Neuronal stem cell (in vitro differentiated cells): ENCODE data around the gene ADM5.
A peak's percentile ranks its signal among the peaks of the same experiment; 100 is the strongest.

Experiments used
- DNase-seq: peaks from one replicate; pipeline ENCODE4 v3.0.0-alpha.2; 2013; ENCODE audit warnings: low spot score
- H2AFZ ChIP-seq: one replicate; pipeline ENCODE4 v1.6.1; 2013; ENCODE audit warnings: mild to moderate bottlenecking, low read length, inconsistent platforms
- H2AK5ac ChIP-seq: 2 replicates; pipeline ENCODE4 v1.6.1; 2013; ENCODE audit warnings: low read depth, mild to moderate bottlenecking, inconsistent platforms, low read length, moderate library complexity, mixed read lengths
- H2BK120ac ChIP-seq: 2 replicates; pipeline ENCODE4 v1.6.1; 2013; ENCODE audit warnings: low read depth, mild to moderate bottlenecking, inconsistent platforms, low read length, moderate library complexity, mixed read lengths
- H2BK12ac ChIP-seq: one replicate; pipeline ENCODE4 v1.6.1; 2013; ENCODE audit warnings: low read length, inconsistent platforms
- H2BK15ac ChIP-seq: 2 replicates; pipeline ENCODE4 v1.6.1; 2013; ENCODE audit warnings: mild to moderate bottlenecking, low read length, inconsistent platforms, mixed read lengths
- H2BK5ac ChIP-seq: one replicate; pipeline ENCODE4 v1.6.1; 2013; ENCODE audit warnings: inconsistent platforms, mild to moderate bottlenecking, low read length, moderate library complexity
- H3K14ac ChIP-seq: one replicate; pipeline ENCODE4 v1.6.1; 2013; ENCODE audit warnings: low read length, inconsistent platforms
- H3K18ac ChIP-seq: 2 replicates; pipeline ENCODE4 v1.6.1; 2013; ENCODE audit warnings: low read length, inconsistent platforms
- H3K23ac ChIP-seq: 2 replicates; pipeline ENCODE4 v1.6.1; 2013; ENCODE audit warnings: low read depth, mild to moderate bottlenecking, mixed read lengths, low read length, inconsistent platforms; ENCODE audit not compliant: poor library complexity
- H3K27ac ChIP-seq: replicated peaks from 3 replicates; pipeline ENCODE4 v1.5.1; 2013; ENCODE audit warnings: low read length, inconsistent platforms
- H3K27me3 ChIP-seq, 3 experiments: 2 replicates each; pipeline ENCODE4 v1.6.1; 2013; ENCODE audit warnings: low read length in 3 of 3, mild to moderate bottlenecking in 2 of 3, inconsistent platforms in 1 of 3, low read depth in 1 of 3, mixed read lengths in 1 of 3, moderate library complexity in 1 of 3; ENCODE audit not compliant: control insufficient read depth in 3 of 3, insufficient read depth in 3 of 3
- H3K36me3 ChIP-seq, 2 donors: replicated peaks in 1 of 2; 2 replicates each; pipeline ENCODE4 v1.6.1; 2013; ENCODE audit warnings: low read length in 2 of 2; ENCODE audit not compliant: control insufficient read depth in 2 of 2, insufficient read depth in 2 of 2
- H3K4ac ChIP-seq: 2 replicates; pipeline ENCODE4 v1.6.1; 2013; ENCODE audit warnings: inconsistent platforms, mild to moderate bottlenecking, low read length, moderate library complexity
- H3K4me1 ChIP-seq, 2 donors: 1 replicate in 1 of 2; 2 replicates in 1 of 2; pipeline ENCODE4 v1.6.1; 2013; ENCODE audit warnings: low read length in 2 of 2, low read depth in 1 of 2; ENCODE audit not compliant: control insufficient read depth in 2 of 2, insufficient read depth in 1 of 2
- H3K4me2 ChIP-seq: one replicate; pipeline ENCODE4 v1.6.1; 2013; ENCODE audit warnings: mild to moderate bottlenecking, low read length, inconsistent platforms; ENCODE audit not compliant: insufficient read depth, poor library complexity, severe bottlenecking
- H3K4me3 ChIP-seq, 2 donors: 2 replicates each; pipeline ENCODE4 v1.5.1; 2013; ENCODE audit warnings: low read length in 2 of 2, mild to moderate bottlenecking in 2 of 2, inconsistent platforms in 1 of 2, moderate library complexity in 1 of 2
- H3K79me1 ChIP-seq: one replicate; pipeline ENCODE4 v1.6.1; 2013; ENCODE audit warnings: low read depth, mild to moderate bottlenecking, inconsistent platforms, low read length, moderate library complexity
- H3K9ac ChIP-seq: one replicate; pipeline ENCODE4 v1.6.1; 2013; ENCODE audit warnings: mild to moderate bottlenecking, low read depth, low read length, inconsistent platforms; ENCODE audit not compliant: poor library complexity
- H3K9me3 ChIP-seq, 2 donors: replicated peaks in 1 of 2; 2 replicates each; pipeline versions ENCODE3 to v1.6.1; 2013; ENCODE audit warnings: low read length in 2 of 2, mild to moderate bottlenecking in 2 of 2, inconsistent platforms in 1 of 2, low read depth in 1 of 2, mixed read lengths in 1 of 2, moderate library complexity in 1 of 2; ENCODE audit not compliant: control insufficient read depth in 2 of 2, insufficient read depth in 1 of 2
- H4K8ac ChIP-seq: one replicate; pipeline ENCODE4 v1.6.1; 2013; ENCODE audit warnings: low read depth, mild to moderate bottlenecking, inconsistent platforms, low read length, moderate library complexity
- H4K91ac ChIP-seq: one replicate; pipeline ENCODE4 v1.6.1; 2013; ENCODE audit warnings: low read length, low read depth, mild to moderate bottlenecking, inconsistent platforms; ENCODE audit not compliant: poor library complexity
- WGBS, 2 donors: extraction: QIAGEN DNeasy Blood & Tissue Kit; methylation state at CpG; one replicate each; pipeline ENCODE4 v1.1.7; 2013; ENCODE audit warnings: missing lambda C conversion rate in 2 of 2, mixed read lengths in 1 of 2; ENCODE audit not compliant: insufficient read length in 2 of 2, insufficient replicate concordance in 1 of 2; ENCODE audit errors: extremely low coverage in 2 of 2; 5-methylcytosine and 5-hydroxymethylcytosine counted together

Gene ADM5

GRCh38 chr19:49700563-49700962, 11.2 kb downstream of the ADM5 start:
- WGBS, 2 donors = no CpG with 5 or more reads among the region's 11 CpGs
- Histone ChIP-seq H4K8ac (no peak overlapping the region), H3K18ac (no peak overlapping the region), H3K4ac (no peak overlapping the region), H4K91ac (no peak overlapping the region), H3K9me3 (no peaks in the 10 kb centered on the region), H2AK5ac (no peak overlapping the region), H2BK120ac (no peak overlapping the region), H3K79me1 (peaks cover 3% of the 10 kb centered on the region), H2BK15ac (no peak overlapping the region), H2BK5ac (no peak overlapping the region), H3K4me2 (no peak overlapping the region), H2AFZ (no peak overlapping the region), H2BK12ac (no peak overlapping the region), H3K14ac (no peak overlapping the region), H3K27ac (no peak overlapping the region), H3K4me3 (no peak overlapping the region), H3K4me1 (no peaks in the 10 kb centered on the region), H3K9ac (no peak overlapping the region), H3K23ac (no peak overlapping the region), H3K36me3 (peaks cover 29 to 41% of the 10 kb centered on the region in 2 donors), H3K27me3 (no peaks in the 10 kb centered on the region)
- DNase-seq = no peak

GRCh38 chr19:49701271-49701786, 11.9 kb downstream of the ADM5 start:
- Histone ChIP-seq H3K14ac (no peak overlapping the region), H4K91ac (no peak overlapping the region), H3K27ac (no peak overlapping the region), H3K9ac (peak overlapping the region; percentile 77), H3K9me3 (no peaks in the 10 kb centered on the region), H4K8ac (no peak overlapping the region), H3K4me2 (no peak overlapping the region), H3K18ac (no peak overlapping the region), H3K4me1 (no peaks in the 10 kb centered on the region), H2BK12ac (no peak overlapping the region), H2BK5ac (no peak overlapping the region), H2BK15ac (no peak overlapping the region), H3K79me1 (peaks cover 3% of the 10 kb centered on the region), H3K4me3 (no peak overlapping the region), H2AFZ (no peak overlapping the region), H2BK120ac (no peak overlapping the region), H3K4ac (no peak overlapping the region), H3K23ac (no peak overlapping the region), H2AK5ac (no peak overlapping the region), H3K36me3 (peaks cover 36 to 45% of the 10 kb centered on the region in 2 donors), H3K27me3 (no peaks in the 10 kb centered on the region)
- DNase-seq = no peak
- WGBS, 2 donors = no CpG with 5 or more reads among the region's 40 CpGs

DNA sequence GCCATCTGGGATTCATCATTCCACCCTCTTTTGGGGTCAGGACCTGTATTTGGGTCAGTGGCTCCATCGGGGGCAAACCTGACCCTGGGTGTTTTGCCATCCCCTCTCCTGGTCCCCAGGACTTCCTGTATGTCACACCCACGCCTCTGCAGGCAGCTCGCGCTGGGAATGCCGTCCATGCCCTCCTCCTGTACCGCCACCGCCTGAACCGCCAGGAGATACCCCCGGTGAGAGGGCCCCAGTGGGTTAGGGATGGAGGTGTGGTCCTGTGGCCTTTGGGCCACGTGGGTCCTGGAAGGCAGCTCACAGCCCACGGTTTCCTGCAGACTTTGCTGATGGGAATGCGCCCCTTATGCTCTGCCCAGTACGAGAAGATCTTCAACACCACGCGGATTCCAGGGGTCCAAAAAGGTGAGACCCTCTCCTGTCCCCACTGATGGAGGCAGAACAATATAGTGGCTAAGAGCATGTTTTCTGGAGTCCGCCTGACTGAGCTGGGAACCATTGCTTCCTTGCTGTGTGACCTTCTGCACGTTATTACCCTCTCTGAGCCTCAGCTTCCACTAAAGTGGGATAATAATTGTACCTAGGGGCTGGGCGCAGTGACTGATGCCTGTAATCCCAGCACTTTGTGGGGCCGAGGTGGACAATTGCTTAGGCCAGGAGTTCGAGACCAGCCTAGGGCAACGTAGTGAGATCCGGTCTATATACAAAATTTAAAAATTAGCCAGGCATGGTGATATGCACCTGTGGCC, 15.7 kb downstream of the ADM5 start:
- no peak overlapping the region for H2BK15ac ChIP-seq
- no peak overlapping the region for H3K14ac ChIP-seq
- WGBS, 2 donors = no CpG with 5 or more reads among the region's 22 CpGs
- no peak overlapping the region for H3K4ac ChIP-seq
- peak overlapping the region; percentile 99 for H4K8ac ChIP-seq
- peaks cover 3% of the 10 kb centered on the region for H3K79me1 ChIP-seq
- no peak overlapping the region for H3K9ac ChIP-seq
- no peak overlapping the region for H4K91ac ChIP-seq
- no peak overlapping the region for H3K18ac ChIP-seq
- no peak for DNase-seq
- no peak overlapping the region for H2AK5ac ChIP-seq
- no peak overlapping the region for H2AFZ ChIP-seq
- H3K27ac ChIP-seq = no peak overlapping the region
- peaks cover 43 to 50% of the 10 kb centered on the region in 2 donors for H3K36me3 ChIP-seq
- H2BK5ac ChIP-seq = no peak overlapping the region
- H2BK12ac ChIP-seq = no peak overlapping the region
- no peak overlapping the region for H2BK120ac ChIP-seq
- no peaks in the 10 kb centered on the region for H3K4me1 ChIP-seq
- no peak overlapping the region for H3K23ac ChIP-seq
- no peak overlapping the region for H3K4me3 ChIP-seq
- peaks cover 0 to 3% of the 10 kb centered on the region in 2 donors for H3K9me3 ChIP-seq
- H3K4me2 ChIP-seq = no peak overlapping the region
- no peaks in the 10 kb centered on the region for H3K27me3 ChIP-seq

GRCh38 chr19:49705919-49706318, 16.5 kb downstream of the ADM5 start:
- Histone ChIP-seq H2BK12ac (no peak overlapping the region), H2AFZ (no peak overlapping the region), H3K4me3 (no peak overlapping the region), H3K14ac (no peak overlapping the region), H3K27ac (no peak overlapping the region), H3K4ac (no peak overlapping the region), H2BK15ac (no peak overlapping the region), H3K9ac (no peak overlapping the region), H4K91ac (no peak overlapping the region), H4K8ac (no peak overlapping the region), H3K4me2 (no peak overlapping the region), H3K23ac (no peak overlapping the region), H3K79me1 (peaks cover 3% of the 10 kb centered on the region), H3K4me1 (no peaks in the 10 kb centered on the region), H3K9me3 (peaks cover 0 to 3% of the 10 kb centered on the region in 2 donors), H2AK5ac (no peak overlapping the region), H2BK5ac (no peak overlapping the region), H3K36me3 (peaks cover 49 to 57% of the 10 kb centered on the region in 2 donors), H2BK120ac (no peak overlapping the region), H3K27me3 (no peaks in the 10 kb centered on the region), H3K18ac (no peak overlapping the region)
- no peak for DNase-seq
- no CpG with 5 or more reads among the region's 16 CpGs for whole genome bisulfite sequencing, 2 donors
